IMR-90 (cell line): ENCODE measurements around the gene SCD. TPM values are rescaled to one million over a fixed set of nuclear protein-coding genes. Genes with fewer than 3 reads are reported as not detected.

Source experiments
- ATAC-seq: fragments of 200-7000 bp; cut with Tn5 transposase; 2 replicates; pipeline ENCODE4 v1.9.1; 2020; ENCODE audit warnings: low read depth, mild to moderate bottlenecking, moderate library complexity
- BruUV-seq: library from RNA; stranded (reverse); fragments of 400-500 nt; replicated peaks from 2 replicates; lab custom pipeline; 2021; lab: Mats Ljungman, UMichigan
- CTCF ChIA-PET: fragments of 300-600 bp; formaldehyde crosslinking; extraction: SDS; loops from one replicate; lab custom pipeline; 2021; ENCODE audit warnings: antibody characterized with exemption; lab: Yijun Ruan, JAX
- POLR2A ChIA-PET: fragments of 300-600 bp; sonication (Branson Sonifier 250); formaldehyde crosslinking; loops from one replicate; lab custom pipeline; 2022; ENCODE audit warnings: antibody characterized with exemption; ENCODE audit not compliant: unreplicated experiment; lab: Charles Lee
- DNase-seq: peaks from one replicate; pipeline ENCODE4 v3.0.0; 2013
- H2AFZ ChIP-seq: replicated peaks from 2 replicates; pipeline ENCODE3; 2013; ENCODE audit warnings: low read length, mild to moderate bottlenecking; ENCODE audit not compliant: poor library complexity
- H2AK5ac ChIP-seq: 2 replicates; pipeline ENCODE4 v1.6.1; 2013; ENCODE audit warnings: low read depth, low read length, inconsistent platforms
- H2AK9ac ChIP-seq: replicated peaks from 2 replicates; pipeline ENCODE3; 2013; ENCODE audit warnings: mild to moderate bottlenecking, low read depth, low read length, moderate library complexity; ENCODE audit not compliant: poor library complexity
- H2BK120ac ChIP-seq: 2 replicates; pipeline ENCODE4 v1.6.1; 2013; ENCODE audit warnings: low read depth, low read length, inconsistent platforms
- H2BK15ac ChIP-seq: 3 replicates; pipeline ENCODE4 v1.6.1; 2013; ENCODE audit warnings: low read depth, low read length, inconsistent platforms
- H2BK20ac ChIP-seq: 2 replicates; pipeline ENCODE4 v1.6.1; 2013; ENCODE audit warnings: low read depth, mild to moderate bottlenecking, inconsistent platforms, low read length, moderate library complexity
- H2BK5ac ChIP-seq: 2 replicates; pipeline ENCODE4 v1.6.1; 2013; ENCODE audit warnings: mild to moderate bottlenecking, low read depth, low read length, inconsistent platforms; ENCODE audit not compliant: poor library complexity, severe bottlenecking
- H3K14ac ChIP-seq: replicated peaks from 2 replicates; pipeline ENCODE4 v1.6.1; 2013; ENCODE audit warnings: low read depth, low read length, inconsistent platforms
- H3K18ac ChIP-seq: 2 replicates; pipeline ENCODE4 v1.6.1; 2013; ENCODE audit warnings: low read depth, low read length, control low read depth
- H3K23ac ChIP-seq: 2 replicates; pipeline ENCODE4 v1.6.1; 2013; ENCODE audit warnings: low read depth, low read length, inconsistent platforms
- H3K27ac ChIP-seq: 2 replicates; pipeline ENCODE4 v1.5.1; 2013; ENCODE audit warnings: mild to moderate bottlenecking, control low read depth, low read length; ENCODE audit not compliant: insufficient read depth
- H3K27me3 ChIP-seq: 2 replicates; pipeline ENCODE4 v1.6.1; 2013; ENCODE audit warnings: low read length; ENCODE audit not compliant: control insufficient read depth, insufficient read depth
- H3K36me3 ChIP-seq: 2 replicates; pipeline ENCODE4 v1.6.1; 2013; ENCODE audit warnings: low read length, mixed read lengths; ENCODE audit not compliant: control insufficient read depth, insufficient read depth
- H3K4ac ChIP-seq: 2 replicates; pipeline ENCODE4 v1.6.1; 2013; ENCODE audit warnings: low read depth, low read length, inconsistent platforms
- H3K4me1 ChIP-seq: 2 replicates; pipeline ENCODE4 v1.6.1; 2013; ENCODE audit warnings: low read length, mixed read lengths; ENCODE audit not compliant: control insufficient read depth, insufficient read depth
- H3K4me2 ChIP-seq: 2 replicates; pipeline ENCODE4 v1.6.1; 2013; ENCODE audit warnings: low read depth, mild to moderate bottlenecking, control low read depth, low read length, moderate library complexity
- H3K4me3 ChIP-seq: 2 replicates; pipeline ENCODE4 v1.5.1; 2013; ENCODE audit warnings: low read depth, mild to moderate bottlenecking, control low read depth, low read length, moderate library complexity; ENCODE audit not compliant: insufficient read depth
- H3K56ac ChIP-seq: 2 replicates; pipeline ENCODE4 v1.6.1; 2013; ENCODE audit warnings: low read length, inconsistent platforms; ENCODE audit not compliant: insufficient read depth; ENCODE audit errors: extremely low read depth
- H3K79me1 ChIP-seq, 2 experiments: 2 replicates each; pipeline ENCODE4 v1.6.1; 2013; ENCODE audit warnings: low read length in 2 of 2, inconsistent platforms in 1 of 2, low read depth in 1 of 2
- H3K9ac ChIP-seq: 2 replicates; pipeline ENCODE4 v1.6.1; 2013; ENCODE audit warnings: low read depth, low read length, control low read depth
- H3K9me1 ChIP-seq: 2 replicates; pipeline ENCODE4 v1.6.1; 2013; ENCODE audit warnings: low read length, inconsistent platforms; ENCODE audit not compliant: insufficient read depth
- H3K9me3 ChIP-seq: 2 replicates; pipeline ENCODE4 v1.6.1; 2013; ENCODE audit warnings: low read length; ENCODE audit not compliant: control insufficient read depth, insufficient read depth
- H4K20me1 ChIP-seq: 2 replicates; pipeline ENCODE4 v1.6.1; 2013; ENCODE audit warnings: low read length, inconsistent platforms; ENCODE audit not compliant: insufficient read depth
- H4K5ac ChIP-seq: 2 replicates; pipeline ENCODE4 v1.6.1; 2013; ENCODE audit warnings: mild to moderate bottlenecking, low read depth, low read length, control low read depth
- H4K8ac ChIP-seq, 2 experiments: 2 replicates each; pipeline ENCODE4 v1.6.1; 2013; ENCODE audit warnings: low read depth in 2 of 2, low read length in 2 of 2, control low read depth in 1 of 2, inconsistent platforms in 1 of 2
- H4K91ac ChIP-seq: 2 replicates; pipeline ENCODE4 v1.6.1; 2013; ENCODE audit warnings: low read depth, low read length, inconsistent platforms; ENCODE audit not compliant: insufficient read depth
- BHLHE40 ChIP-seq: fragments of 150-350 bp; IDR thresholded peaks from 2 replicates; pipeline ENCODE4 v1.6.1; 2016; ENCODE audit warnings: mild to moderate bottlenecking, low read depth, low read length
- CEBPB ChIP-seq: IDR thresholded peaks from 2 replicates; pipeline ENCODE4 v1.6.1; 2012; ENCODE audit warnings: low read depth, low read length, improper control_type of control experiment
- CHD1 ChIP-seq: IDR thresholded peaks from 2 replicates; pipeline ENCODE4 v1.6.1; 2012; ENCODE audit warnings: low read depth, low read length, improper control_type of control experiment
- FOS ChIP-seq: fragments of 150-350 bp; IDR thresholded peaks from 2 replicates; pipeline ENCODE4 v1.6.1; 2016; ENCODE audit warnings: low read depth, low read length
- MAFK ChIP-seq: IDR thresholded peaks from 2 replicates; pipeline ENCODE4 v1.6.1; 2012; ENCODE audit warnings: low read depth, low read length, improper control_type of control experiment
- MAZ ChIP-seq: IDR thresholded peaks from 2 replicates; pipeline ENCODE4 v1.6.1; 2012; ENCODE audit warnings: low read depth, mild to moderate bottlenecking, low read length, improper control_type of control experiment, moderate library complexity, borderline replicate concordance
- NFE2L2 ChIP-seq: fragments of 150-350 bp; IDR thresholded peaks from 2 replicates; pipeline ENCODE4 v1.6.1; 2016; ENCODE audit warnings: low read depth, mild to moderate bottlenecking, low read length
- POLR2A ChIP-seq: IDR thresholded peaks from 2 replicates; pipeline ENCODE4 v1.6.1; 2012; ENCODE audit warnings: mild to moderate bottlenecking, low read depth, low read length
- RAD21 ChIP-seq: IDR thresholded peaks from 2 replicates; pipeline ENCODE4 v1.6.1; 2012; ENCODE audit warnings: low read length, improper control_type of control experiment
- RCOR1 ChIP-seq: IDR thresholded peaks from 2 replicates; pipeline ENCODE4 v1.6.1; 2012; ENCODE audit warnings: mild to moderate bottlenecking, low read length, improper control_type of control experiment; ENCODE audit not compliant: insufficient replicate concordance
- RFX5 ChIP-seq: IDR thresholded peaks from 2 replicates; pipeline ENCODE4 v1.8.0; 2012; ENCODE audit warnings: low read depth, mild to moderate bottlenecking, low read length, moderate library complexity
- SMC3 ChIP-seq: fragments of 150-350 bp; IDR thresholded peaks from 2 replicates; pipeline ENCODE4 v1.6.1; 2016; ENCODE audit warnings: low read depth, mild to moderate bottlenecking, antibody characterized with exemption, low read length, moderate library complexity
- WGBS, 2 experiments: methylation state at CpG; one replicate each; pipeline versions ENCODE4 v1.1.5 to v1.1.7; 2013; ENCODE audit warnings: missing lambda C conversion rate in 2 of 2; ENCODE audit not compliant: insufficient read length in 1 of 2; ENCODE audit errors: extremely low coverage in 2 of 2; 5-methylcytosine and 5-hydroxymethylcytosine counted together
- dilution Hi-C: fragments of 300-500 bp; cut with HindIII; formaldehyde crosslinking; loops from one replicate; pipeline ENCODE4 v1.14.3; 2018; ENCODE audit warnings: low sequenced_read_pairs; ENCODE audit not compliant: unreplicated experiment
- in situ Hi-C: fragments of 300-500 bp; cut with MboI; formaldehyde crosslinking; loops from 3 replicates; pipeline ENCODE4 v1.14.3; 2019; ENCODE audit warnings: low sequenced_read_pairs, inconsistent platforms, mixed read lengths
- intact Hi-C: fragments of 100-400 bp; cut with micrococcal nuclease; formaldehyde crosslinking; loops from 2 replicates; pipeline ENCODE4 v1.10.0; 2022
- polyA plus RNA-seq, 3 experiments: library from polyadenylated mRNA; depleted of rRNA; stranded (reverse); fragments of >200 nt; gene quantifications; 2 replicates each; pipeline ENCODE4 v1.2.3, GENCODE V29; 2012; ENCODE audit warnings: low replicate concordance in 1 of 3
- total RNA-seq: library from RNA; depleted of rRNA; stranded (reverse); fragments of >200 nt; gene quantifications from 2 replicates; pipeline ENCODE4 v1.2.3, GENCODE V29; 2012
- TF ChIP-seq, protein P1 (sequence below): conservative IDR thresholded peaks from 2 replicates; pipeline ENCODE4 v1.5.1; 2012; ENCODE audit warnings: mild to moderate bottlenecking, low read depth, low read length, improper control_type of control experiment
- TF ChIP-seq, protein P2 (sequence below): fragments of 150-350 bp; IDR thresholded peaks from 2 replicates; pipeline ENCODE4 v1.6.1; 2016; ENCODE audit warnings: low read depth, mild to moderate bottlenecking, low read length, moderate library complexity, borderline replicate concordance
- TF ChIP-seq, protein P3 (sequence below): fragments of 150-350 bp; IDR thresholded peaks from 2 replicates; pipeline ENCODE4 v1.6.1; 2017; ENCODE audit warnings: mild to moderate bottlenecking, antibody characterized with exemption, low read length, low read depth

SCD gene
- total and polyA plus RNA-seq, 2 of the 4 experiments (the other 2 are of a cell fraction), result 50.7 to 65.1 TPM

DNA sequence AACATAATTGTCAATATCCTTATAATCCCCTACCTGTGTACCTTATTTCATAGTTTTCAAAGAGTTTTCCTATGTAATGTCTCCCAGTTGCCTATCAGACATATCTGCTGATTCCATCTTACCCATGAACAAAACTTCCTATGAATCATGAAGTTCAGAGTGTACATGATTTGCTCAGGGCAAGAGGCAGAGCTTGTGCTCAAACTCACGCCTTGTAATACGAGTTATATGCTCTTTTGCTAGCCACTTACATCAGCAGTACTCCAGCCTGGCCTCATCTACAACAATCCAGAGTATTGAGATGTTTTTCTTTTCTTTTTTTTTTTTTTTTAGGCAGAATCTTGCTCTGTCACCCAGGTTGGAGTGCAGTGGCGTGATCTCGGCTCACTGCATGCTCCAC is 28.8 kb upstream of the SCD start:
- Histone ChIP-seq H2BK120ac (no peak overlapping the region), H3K56ac (no peak overlapping the region), H4K5ac (no peak overlapping the region), H2BK20ac (no peak overlapping the region), H3K9me1 (no peaks in the 10 kb centered on the region), H3K9ac (no peak overlapping the region), H2BK5ac (no peak overlapping the region), H3K18ac (no peak overlapping the region), H4K8ac (no peak overlapping the region), H4K20me1 (no peaks in the 10 kb centered on the region), H3K27me3 (peaks cover 14% of the 10 kb centered on the region), H3K27ac (no peak overlapping the region), H2BK15ac (no peak overlapping the region), H3K36me3 (no peaks in the 10 kb centered on the region), H2AK9ac (no peak overlapping the region), H4K91ac (no peak overlapping the region), H3K23ac (no peak overlapping the region), H3K79me1 (no peaks in the 10 kb centered on the region), H3K4ac (no peak overlapping the region), H3K14ac (no peak overlapping the region), H2AFZ (no peak overlapping the region), H3K4me1 (no peaks in the 10 kb centered on the region), H3K4me2 (no peak overlapping the region), H2AK5ac (no peak overlapping the region), H3K9me3 (no peaks in the 10 kb centered on the region), H3K4me3 (no peak overlapping the region)
- BruUV-seq, result no TSS peak
- POLR2A ChIA-PET, result no interaction called here
- TF ChIP-seq MAZ (no peak), BHLHE40 (no peak), RFX5 (no peak), NFE2L2 (no peak), RCOR1 (no peak), POLR2A (no peak), SMC3 (no peak), FOS (no peak), CEBPB (no peak), CHD1 (no peak), RAD21 (no peak), MAFK (no peak)
- TF ChIP-seq, protein P1, sequence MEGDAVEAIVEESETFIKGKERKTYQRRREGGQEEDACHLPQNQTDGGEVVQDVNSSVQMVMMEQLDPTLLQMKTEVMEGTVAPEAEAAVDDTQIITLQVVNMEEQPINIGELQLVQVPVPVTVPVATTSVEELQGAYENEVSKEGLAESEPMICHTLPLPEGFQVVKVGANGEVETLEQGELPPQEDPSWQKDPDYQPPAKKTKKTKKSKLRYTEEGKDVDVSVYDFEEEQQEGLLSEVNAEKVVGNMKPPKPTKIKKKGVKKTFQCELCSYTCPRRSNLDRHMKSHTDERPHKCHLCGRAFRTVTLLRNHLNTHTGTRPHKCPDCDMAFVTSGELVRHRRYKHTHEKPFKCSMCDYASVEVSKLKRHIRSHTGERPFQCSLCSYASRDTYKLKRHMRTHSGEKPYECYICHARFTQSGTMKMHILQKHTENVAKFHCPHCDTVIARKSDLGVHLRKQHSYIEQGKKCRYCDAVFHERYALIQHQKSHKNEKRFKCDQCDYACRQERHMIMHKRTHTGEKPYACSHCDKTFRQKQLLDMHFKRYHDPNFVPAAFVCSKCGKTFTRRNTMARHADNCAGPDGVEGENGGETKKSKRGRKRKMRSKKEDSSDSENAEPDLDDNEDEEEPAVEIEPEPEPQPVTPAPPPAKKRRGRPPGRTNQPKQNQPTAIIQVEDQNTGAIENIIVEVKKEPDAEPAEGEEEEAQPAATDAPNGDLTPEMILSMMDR, result no peak
- TF ChIP-seq, protein P2, sequence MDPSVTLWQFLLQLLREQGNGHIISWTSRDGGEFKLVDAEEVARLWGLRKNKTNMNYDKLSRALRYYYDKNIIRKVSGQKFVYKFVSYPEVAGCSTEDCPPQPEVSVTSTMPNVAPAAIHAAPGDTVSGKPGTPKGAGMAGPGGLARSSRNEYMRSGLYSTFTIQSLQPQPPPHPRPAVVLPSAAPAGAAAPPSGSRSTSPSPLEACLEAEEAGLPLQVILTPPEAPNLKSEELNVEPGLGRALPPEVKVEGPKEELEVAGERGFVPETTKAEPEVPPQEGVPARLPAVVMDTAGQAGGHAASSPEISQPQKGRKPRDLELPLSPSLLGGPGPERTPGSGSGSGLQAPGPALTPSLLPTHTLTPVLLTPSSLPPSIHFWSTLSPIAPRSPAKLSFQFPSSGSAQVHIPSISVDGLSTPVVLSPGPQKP, result no peak
- TF ChIP-seq, protein P3, sequence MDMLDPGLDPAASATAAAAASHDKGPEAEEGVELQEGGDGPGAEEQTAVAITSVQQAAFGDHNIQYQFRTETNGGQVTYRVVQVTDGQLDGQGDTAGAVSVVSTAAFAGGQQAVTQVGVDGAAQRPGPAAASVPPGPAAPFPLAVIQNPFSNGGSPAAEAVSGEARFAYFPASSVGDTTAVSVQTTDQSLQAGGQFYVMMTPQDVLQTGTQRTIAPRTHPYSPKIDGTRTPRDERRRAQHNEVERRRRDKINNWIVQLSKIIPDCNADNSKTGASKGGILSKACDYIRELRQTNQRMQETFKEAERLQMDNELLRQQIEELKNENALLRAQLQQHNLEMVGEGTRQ, result no peak
- WGBS, 2 experiments, result no CpG with 5 or more reads among the region's 4 CpGs
- no peak for ATAC-seq
- intact Hi-C loops, result no loop called here
- dilution Hi-C loops, result no loop called here
- CTCF ChIA-PET, result interaction anchor here (1.3 kb wide), 1 partner anchor 15 kb away, joined by 5 read pairs; no protein-coding TSS in a partner anchor
- no peak for DNase-seq
- in situ Hi-C loops, result no loop called here
